GM19372 (cell line): ENCODE data around the gene PPM1M.

Experiments
- ATAC-seq: cut with Tn5 transposase; IDR thresholded peaks from one replicate; pipeline ENCODE4 v1.9.1; 2021; ENCODE audit warnings: mild to moderate bottlenecking, low read depth, moderate library complexity; ENCODE audit not compliant: unreplicated experiment

Gene PPM1M, protein sequence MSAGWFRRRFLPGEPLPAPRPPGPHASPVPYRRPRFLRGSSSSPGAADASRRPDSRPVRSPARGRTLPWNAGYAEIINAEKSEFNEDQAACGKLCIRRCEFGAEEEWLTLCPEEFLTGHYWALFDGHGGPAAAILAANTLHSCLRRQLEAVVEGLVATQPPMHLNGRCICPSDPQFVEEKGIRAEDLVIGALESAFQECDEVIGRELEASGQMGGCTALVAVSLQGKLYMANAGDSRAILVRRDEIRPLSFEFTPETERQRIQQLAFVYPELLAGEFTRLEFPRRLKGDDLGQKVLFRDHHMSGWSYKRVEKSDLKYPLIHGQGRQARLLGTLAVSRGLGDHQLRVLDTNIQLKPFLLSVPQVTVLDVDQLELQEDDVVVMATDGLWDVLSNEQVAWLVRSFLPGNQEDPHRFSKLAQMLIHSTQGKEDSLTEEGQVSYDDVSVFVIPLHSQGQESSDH

GRCh38 chr3:52245322-52246263 lies at the start of gene PPM1M:
PPM1M (plus strand) TSS chr3:52245759; CDS start chr3:52245825, 66 bp downstream.
- ATAC-seq, result no peak

DNA sequence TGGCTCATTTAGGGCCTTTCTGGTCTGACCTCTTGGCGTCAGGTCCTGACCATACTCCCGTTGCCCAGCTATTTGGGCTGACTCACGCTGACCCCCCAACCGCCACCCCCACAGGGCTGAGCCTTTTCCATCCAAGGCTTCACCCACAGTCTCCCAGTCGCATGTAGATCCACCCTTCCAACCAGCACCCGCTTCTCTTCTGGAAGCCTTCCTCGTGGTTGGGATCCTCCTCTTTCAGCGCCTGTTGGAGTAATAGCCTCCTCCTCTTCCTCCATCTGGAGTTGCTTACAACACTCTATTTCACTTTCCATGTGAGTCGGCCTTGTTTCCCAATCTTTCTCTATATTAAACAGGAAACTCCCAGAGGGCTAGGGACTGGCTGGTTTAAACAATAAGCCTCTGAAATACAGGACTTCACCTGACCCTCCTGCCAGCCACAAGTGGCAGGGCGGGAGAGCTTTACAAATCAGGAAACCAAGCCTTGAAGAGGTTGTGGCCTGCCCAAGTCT lies 49.7 kb upstream of the PPM1M start:
- ATAC-seq, result no peak

- no peak for ATAC-seq
These were observed 48.6 kb upstream of the PPM1M start for GRCh38 chr3:52196977-52197376.

GRCh38 chr3:52197499-52197841 lies 48.1 kb upstream of the PPM1M start:
- ATAC-seq, result no peak

- ATAC-seq, result peak; percentile 85
These were observed 47.5 kb upstream of the PPM1M start, which contains the start of gene ALAS1 for GRCh38 chr3:52197842-52198625. ALAS1 (plus strand) TSS chr3:52198160; CDS start chr3:52199242, 1,082 bp downstream.

DNA sequence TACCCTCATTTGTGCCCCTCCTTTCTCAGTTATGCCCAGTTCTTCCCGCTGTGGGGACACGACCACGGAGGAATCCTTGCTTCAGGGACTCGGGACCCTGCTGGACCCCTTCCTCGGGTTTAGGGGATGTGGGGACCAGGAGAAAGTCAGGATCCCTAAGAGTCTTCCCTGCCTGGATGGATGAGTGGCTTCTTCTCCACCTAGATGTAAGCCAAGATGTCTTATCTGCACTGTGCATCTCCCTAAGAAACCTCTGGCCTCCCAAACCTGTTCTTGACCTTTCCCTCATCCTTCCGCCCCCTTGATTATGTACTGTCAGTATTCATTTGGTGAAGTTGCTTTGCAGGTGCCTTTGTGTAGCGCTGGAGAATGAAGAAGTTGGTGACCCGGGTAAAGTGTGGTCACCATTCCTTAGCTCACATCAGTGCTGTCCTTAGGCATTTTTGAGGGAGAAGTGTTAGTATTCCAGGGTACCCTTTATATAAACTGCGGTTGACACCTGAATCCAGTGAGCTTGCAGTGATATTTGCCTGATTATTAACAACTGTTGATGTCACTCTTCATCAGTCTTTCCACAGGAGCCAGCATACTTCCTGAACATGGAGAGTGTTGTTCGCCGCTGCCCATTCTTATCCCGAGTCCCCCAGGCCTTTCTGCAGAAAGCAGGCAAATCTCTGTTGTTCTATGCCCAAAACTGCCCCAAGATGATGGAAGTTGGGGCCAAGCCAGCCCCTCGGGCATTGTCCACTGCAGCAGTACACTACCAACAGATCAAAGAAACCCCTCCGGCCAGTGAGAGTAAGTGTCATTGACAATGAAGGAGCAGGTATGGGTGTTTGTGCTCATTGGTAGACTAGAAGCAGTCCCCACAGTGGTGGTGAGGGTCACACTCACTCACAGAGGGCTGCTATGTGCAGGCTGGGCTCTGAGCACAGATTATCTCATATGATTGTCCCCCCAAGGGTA lies 46.6 kb upstream of the PPM1M start:
- ATAC-seq, result no peak

- no peak for ATAC-seq
These were observed 44.4 kb upstream of the PPM1M start for GRCh38 chr3:52200981-52201679.

GRCh38 chr3:52202384-52203077 lies 43.0 kb upstream of the PPM1M start:
- no peak for ATAC-seq

DNA sequence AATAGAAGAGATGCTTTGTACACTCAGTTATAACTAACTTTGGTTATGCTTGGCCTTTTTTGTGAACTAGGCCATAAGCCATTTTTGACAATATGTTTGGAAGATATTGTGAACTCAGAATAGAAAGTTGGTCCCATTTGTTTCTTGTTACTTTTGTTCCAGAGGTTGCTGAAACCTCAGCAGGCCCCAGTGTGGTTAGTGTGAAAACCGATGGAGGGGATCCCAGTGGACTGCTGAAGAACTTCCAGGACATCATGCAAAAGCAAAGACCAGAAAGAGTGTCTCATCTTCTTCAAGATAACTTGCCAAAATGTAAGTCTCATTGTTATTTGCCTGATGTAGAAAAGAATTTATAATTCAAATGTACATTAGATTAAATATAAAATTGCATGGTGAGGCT lies 41.9 kb upstream of the PPM1M start:
- no peak for ATAC-seq

DNA sequence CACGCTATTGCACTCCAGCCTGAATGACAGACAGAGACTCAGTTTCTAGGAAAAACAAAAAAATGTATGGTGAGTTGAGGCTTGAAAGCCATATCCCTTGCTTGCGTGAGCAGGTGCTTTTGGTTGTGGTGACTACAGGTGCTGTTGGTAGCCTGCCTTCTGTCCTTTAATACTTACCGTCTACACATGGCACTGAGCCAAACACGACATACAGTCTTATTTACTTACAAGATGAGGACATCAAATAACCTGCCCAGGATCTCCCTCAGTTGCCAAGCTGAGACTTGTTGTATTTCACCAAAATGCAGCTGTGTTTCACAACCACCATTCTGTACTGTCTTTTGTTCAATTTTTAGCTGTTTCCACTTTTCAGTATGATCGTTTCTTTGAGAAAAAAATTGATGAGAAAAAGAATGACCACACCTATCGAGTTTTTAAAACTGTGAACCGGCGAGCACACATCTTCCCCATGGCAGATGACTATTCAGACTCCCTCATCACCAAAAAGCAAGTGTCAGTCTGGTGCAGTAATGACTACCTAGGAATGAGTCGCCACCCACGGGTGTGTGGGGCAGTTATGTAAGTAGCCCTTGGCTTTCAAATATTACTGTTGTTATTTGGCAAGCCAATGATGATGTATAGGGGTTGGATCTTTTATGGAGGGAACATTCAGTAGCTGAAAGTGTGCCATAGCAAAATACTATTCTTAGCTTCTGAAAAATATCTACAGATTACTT lies 41.1 kb upstream of the PPM1M start:
- ATAC-seq, result no peak

GRCh38 chr3:52205727-52206372 lies 39.7 kb upstream of the PPM1M start:
- ATAC-seq, result no peak

DNA sequence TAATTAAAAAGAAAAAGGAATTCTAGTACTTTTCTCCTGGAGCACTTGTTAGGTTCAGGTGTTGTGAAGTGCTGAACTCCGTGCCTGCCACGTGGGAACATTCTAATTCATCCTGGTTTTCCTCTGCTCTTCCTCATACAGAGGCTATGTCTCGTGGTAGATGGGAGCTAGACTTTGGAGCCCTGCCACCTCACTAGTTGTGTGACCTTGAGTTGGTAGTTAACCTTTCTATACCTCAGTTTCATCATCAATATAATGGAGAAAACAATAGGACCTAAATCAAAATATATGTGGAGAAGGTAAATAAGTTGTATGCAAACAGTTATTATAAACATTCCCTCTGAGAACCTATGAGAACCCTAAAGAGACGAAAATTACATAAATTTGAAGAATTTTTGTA lies 37.0 kb upstream of the PPM1M start:
- no peak for ATAC-seq

- ATAC-seq, result no peak
These were observed 35.5 kb upstream of the PPM1M start for GRCh38 chr3:52210037-52210436.

DNA sequence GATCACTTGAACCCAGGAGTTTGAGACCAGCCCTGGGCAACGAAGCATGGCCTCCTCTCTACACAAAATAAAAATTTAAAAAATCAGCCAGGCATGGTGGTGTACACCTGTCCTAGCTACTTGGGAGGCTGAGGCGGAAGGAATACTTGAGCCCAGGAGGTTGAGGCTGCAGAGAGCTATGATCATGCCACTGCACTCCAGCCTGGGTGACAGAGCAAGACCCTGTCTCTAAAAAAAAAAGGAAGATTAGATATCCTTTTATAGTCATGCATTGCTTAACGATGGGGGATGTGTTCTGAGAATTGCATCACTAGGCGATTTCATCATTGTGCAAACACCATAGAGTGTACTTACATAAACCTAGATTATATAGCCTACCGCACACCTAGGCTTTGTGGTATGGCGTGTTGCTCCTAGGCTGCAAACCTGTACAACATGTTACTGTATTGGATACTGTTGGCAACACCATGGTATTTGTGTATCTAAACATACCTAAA lies 35.0 kb upstream of the PPM1M start:
- no peak for ATAC-seq

GRCh38 chr3:52211268-52211891 lies 34.2 kb upstream of the PPM1M start:
- ATAC-seq, result no peak

DNA sequence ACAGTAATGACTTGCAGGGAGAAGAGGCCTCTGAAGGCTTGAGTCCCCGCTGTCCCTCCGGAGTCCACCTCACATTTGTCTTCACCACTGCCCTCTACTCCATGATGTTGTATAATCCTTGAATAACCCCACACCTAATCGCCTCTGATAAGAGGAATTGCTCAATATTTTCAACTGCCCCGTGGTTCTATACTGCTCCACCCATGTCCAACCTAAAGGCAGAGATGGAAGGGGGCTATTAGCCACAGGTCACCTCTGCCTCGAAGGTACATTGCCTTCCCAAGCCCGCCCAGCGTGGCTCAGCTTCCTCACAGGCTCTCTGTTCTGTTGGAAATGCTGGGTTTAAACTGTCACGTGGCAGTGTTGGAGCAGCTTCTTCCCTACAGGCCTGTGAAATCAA lies 32.6 kb upstream of the PPM1M start:
- ATAC-seq, result no peak
